ENCODE measurements around the gene MTCL1.

GRCh38 chr18:8752329-8752728, 47.0 kb downstream of the MTCL1 start:
- no peak for TF ChIP-seq CTCF (IDR thresholded peaks at IDR 0.05)
- no peak for TF ChIP-seq POLR2A (IDR thresholded peaks at IDR 0.05)
